GM10248 (cell line): Measurements from ENCODE around the gene RNF220.

Experiments
- CTCF ChIA-PET: fragments of 300-600 bp; sonication (Branson Sonifier 250); formaldehyde crosslinking; extraction: SDS; loops from one replicate; lab custom pipeline; 2021; ENCODE audit warnings: antibody characterized with exemption; lab: Yijun Ruan, JAX
- POLR2A ChIA-PET: fragments of 350-650 bp; sonication (Branson Sonifier 250); formaldehyde crosslinking; extraction: SDS; loops from one replicate; lab custom pipeline; 2020; ENCODE audit warnings: antibody characterized with exemption; lab: Yijun Ruan, JAX
- DNase-seq: peaks from one replicate; pipeline ENCODE4 v3.0.0; 2012; ENCODE audit errors: extremely low spot score
- TF ChIP-seq, protein P1 (sequence below): IDR thresholded peaks from 2 replicates; pipeline ENCODE4 v1.5.1; 2012; ENCODE audit warnings: mild to moderate bottlenecking, low read depth; ENCODE audit errors: extremely low read depth, missing control alignments, control extremely low read depth

RNF220 gene

DNA sequence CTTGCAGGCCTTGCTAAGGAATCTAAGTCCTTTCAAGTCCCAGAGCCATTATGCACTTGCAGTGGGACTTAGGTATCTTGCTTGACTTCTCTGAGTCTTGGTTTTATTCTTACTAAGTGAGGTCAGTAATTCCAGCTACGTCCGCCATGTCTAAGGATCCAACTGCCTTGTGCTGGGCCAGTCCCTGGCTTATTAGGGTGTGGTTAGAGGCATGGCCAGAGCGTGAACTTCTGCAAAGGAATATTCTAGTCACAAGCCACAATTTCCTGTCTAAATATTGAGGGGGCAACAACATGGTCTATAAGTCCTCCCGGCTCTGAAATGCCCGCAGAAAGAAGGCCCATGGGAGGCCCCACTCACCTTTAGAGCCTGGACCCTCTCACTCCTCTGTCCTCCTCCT lies 186.3 kb downstream of the RNF220 start:
- ChIA-PET CTCF (interaction anchor here (1.1 to 2.8 kb wide), 4 partner anchors 13 to 213 kb away, joined by 3 to 10 read pairs (median 3); no protein-coding TSS in a partner anchor), POLR2A (no interaction called here)
- TF ChIP-seq, protein P1, sequence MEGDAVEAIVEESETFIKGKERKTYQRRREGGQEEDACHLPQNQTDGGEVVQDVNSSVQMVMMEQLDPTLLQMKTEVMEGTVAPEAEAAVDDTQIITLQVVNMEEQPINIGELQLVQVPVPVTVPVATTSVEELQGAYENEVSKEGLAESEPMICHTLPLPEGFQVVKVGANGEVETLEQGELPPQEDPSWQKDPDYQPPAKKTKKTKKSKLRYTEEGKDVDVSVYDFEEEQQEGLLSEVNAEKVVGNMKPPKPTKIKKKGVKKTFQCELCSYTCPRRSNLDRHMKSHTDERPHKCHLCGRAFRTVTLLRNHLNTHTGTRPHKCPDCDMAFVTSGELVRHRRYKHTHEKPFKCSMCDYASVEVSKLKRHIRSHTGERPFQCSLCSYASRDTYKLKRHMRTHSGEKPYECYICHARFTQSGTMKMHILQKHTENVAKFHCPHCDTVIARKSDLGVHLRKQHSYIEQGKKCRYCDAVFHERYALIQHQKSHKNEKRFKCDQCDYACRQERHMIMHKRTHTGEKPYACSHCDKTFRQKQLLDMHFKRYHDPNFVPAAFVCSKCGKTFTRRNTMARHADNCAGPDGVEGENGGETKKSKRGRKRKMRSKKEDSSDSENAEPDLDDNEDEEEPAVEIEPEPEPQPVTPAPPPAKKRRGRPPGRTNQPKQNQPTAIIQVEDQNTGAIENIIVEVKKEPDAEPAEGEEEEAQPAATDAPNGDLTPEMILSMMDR = no peak
- no peak for DNase-seq

GRCh38 chr1:44592208-44593145 lies 187.4 kb downstream of the RNF220 start:
- TF ChIP-seq, protein P1 = no peak
- ChIA-PET POLR2A (interaction anchor here (0.5 kb wide), 1 partner anchor 575 kb away, joined by 3 read pairs; no protein-coding TSS in a partner anchor), CTCF (interaction anchor here (0.7 to 7.5 kb wide), 11 partner anchors 9 to 500 kb away, joined by 3 to 106 read pairs (median 4); partner anchors contain the start of gene DMAP1)
- no peak for DNase-seq

GRCh38 chr1:44594353-44594752 lies 189.3 kb downstream of the RNF220 start:
- no peak for DNase-seq
- ChIA-PET POLR2A (no interaction called here), CTCF (interaction anchor here (0.6 to 7.5 kb wide), 28 partner anchors 10 to 589 kb away, joined by 3 to 106 read pairs (median 4); no protein-coding TSS in a partner anchor)
- TF ChIP-seq, protein P1 = no peak

- peak; percentile 92 for DNase-seq
- TF ChIP-seq, protein P1 = peak; percentile 97
- POLR2A ChIA-PET = no interaction called here
- CTCF ChIA-PET = interaction anchor here (0.7 to 7.5 kb wide), 32 partner anchors 9 to 590 kb away, joined by 3 to 106 read pairs (median 4); no protein-coding TSS in a partner anchor
These were observed 190.0 kb downstream of the RNF220 start for GRCh38 chr1:44594871-44595735.

DNA sequence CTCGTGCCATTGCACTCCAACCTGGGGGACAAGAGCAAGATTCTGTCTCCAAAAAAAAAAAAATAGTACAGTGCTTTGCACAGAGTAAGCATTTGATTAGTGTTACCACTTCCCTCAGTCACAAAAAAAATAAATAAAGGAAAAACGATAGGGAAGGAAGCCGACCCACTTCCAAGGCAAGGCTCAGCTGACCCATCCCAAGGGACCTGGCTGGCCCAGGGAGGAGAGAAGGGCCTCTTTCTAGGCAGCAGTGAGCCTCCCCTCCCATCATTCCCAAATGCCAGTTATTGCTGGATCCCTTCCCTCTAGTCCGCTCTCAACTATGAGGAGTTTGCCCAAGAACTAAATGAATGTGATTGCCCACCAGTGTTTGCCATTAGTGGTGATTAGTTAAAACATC lies 191.5 kb downstream of the RNF220 start:
- POLR2A ChIA-PET = no interaction called here
- DNase-seq = no peak
- CTCF ChIA-PET = interaction anchor here (1.3 to 7.5 kb wide), 5 partner anchors 49 to 504 kb away, joined by 3 to 106 read pairs (median 14); no protein-coding TSS in a partner anchor
- TF ChIP-seq, protein P1 = no peak
